ENCODE data around the gene POLE.

DNA sequence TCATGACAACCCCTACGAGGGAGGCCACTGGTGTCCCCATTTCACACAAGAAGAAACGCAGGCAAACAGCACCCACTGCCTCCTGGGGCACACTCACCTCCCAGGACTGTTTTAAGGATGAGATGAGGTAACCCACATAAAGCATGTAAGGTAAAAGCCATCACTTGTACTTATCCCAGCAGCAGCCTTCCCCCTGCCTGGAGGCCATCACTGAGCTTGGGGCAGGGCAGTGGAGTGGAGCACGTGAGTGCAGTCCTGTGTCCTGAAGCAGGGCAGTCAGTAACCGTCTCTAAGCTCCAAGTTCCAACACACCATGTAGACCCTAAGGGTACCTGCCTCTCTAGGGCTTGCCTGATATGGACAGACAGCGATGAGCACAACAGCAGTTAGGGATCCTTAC is 1.7 kb downstream of the POLE start:
- no peak for TF ChIP-seq ZBTB17 (tag by site-specific recombination; IDR thresholded peaks at IDR 0.05)
- no peak for TF ChIP-seq BCL11A (tag by site-specific recombination; IDR thresholded peaks at IDR 0.05; ENCODE audit: low read depth)
- TF ChIP-seq ZNF132 (tag by site-specific recombination; IDR thresholded peaks at IDR 0.05; ENCODE audit: borderline replicate concordance), result no peak
- no peak for TF ChIP-seq ZXDB (tag by site-specific recombination; IDR thresholded peaks at IDR 0.05)
- TF ChIP-seq, protein P1, sequence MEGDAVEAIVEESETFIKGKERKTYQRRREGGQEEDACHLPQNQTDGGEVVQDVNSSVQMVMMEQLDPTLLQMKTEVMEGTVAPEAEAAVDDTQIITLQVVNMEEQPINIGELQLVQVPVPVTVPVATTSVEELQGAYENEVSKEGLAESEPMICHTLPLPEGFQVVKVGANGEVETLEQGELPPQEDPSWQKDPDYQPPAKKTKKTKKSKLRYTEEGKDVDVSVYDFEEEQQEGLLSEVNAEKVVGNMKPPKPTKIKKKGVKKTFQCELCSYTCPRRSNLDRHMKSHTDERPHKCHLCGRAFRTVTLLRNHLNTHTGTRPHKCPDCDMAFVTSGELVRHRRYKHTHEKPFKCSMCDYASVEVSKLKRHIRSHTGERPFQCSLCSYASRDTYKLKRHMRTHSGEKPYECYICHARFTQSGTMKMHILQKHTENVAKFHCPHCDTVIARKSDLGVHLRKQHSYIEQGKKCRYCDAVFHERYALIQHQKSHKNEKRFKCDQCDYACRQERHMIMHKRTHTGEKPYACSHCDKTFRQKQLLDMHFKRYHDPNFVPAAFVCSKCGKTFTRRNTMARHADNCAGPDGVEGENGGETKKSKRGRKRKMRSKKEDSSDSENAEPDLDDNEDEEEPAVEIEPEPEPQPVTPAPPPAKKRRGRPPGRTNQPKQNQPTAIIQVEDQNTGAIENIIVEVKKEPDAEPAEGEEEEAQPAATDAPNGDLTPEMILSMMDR (tag by site-specific recombination; IDR thresholded peaks at IDR 0.05), result no peak
- TF ChIP-seq, protein P2, sequence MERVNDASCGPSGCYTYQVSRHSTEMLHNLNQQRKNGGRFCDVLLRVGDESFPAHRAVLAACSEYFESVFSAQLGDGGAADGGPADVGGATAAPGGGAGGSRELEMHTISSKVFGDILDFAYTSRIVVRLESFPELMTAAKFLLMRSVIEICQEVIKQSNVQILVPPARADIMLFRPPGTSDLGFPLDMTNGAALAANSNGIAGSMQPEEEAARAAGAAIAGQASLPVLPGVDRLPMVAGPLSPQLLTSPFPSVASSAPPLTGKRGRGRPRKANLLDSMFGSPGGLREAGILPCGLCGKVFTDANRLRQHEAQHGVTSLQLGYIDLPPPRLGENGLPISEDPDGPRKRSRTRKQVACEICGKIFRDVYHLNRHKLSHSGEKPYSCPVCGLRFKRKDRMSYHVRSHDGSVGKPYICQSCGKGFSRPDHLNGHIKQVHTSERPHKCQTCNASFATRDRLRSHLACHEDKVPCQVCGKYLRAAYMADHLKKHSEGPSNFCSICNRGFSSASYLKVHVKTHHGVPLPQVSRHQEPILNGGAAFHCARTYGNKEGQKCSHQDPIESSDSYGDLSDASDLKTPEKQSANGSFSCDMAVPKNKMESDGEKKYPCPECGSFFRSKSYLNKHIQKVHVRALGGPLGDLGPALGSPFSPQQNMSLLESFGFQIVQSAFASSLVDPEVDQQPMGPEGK (tag by site-specific recombination; IDR thresholded peaks at IDR 0.05), result no peak
- no peak for TF ChIP-seq ZNF621 (tag by site-specific recombination; IDR thresholded peaks at IDR 0.05)

All from HEK293 (cell line).